Esophagus (tissue), 2 donors: ENCODE results near the gene INTS14. TPM values are rescaled to one million over a fixed set of nuclear protein-coding genes. Genes with fewer than 3 reads are reported as not detected.
"Not testable (repeated sequence)": the region's sequence is repeated elsewhere in the genome, so short reads cannot be mapped to it uniquely, and the experiment has no call there.

Experiments used
- H3K27ac ChIP-seq, 2 donors: one replicate each; pipeline ENCODE4 v1.5.1; 2013; ENCODE audit warnings: low read depth in 2 of 2, mild to moderate bottlenecking in 2 of 2, inconsistent platforms in 1 of 2, low read length in 1 of 2, moderate library complexity in 1 of 2
- H3K27me3 ChIP-seq, 2 donors: one replicate each; pipeline ENCODE4 v1.6.1; 2013; ENCODE audit warnings: low read length in 2 of 2, control low read depth in 1 of 2, mild to moderate bottlenecking in 1 of 2; ENCODE audit not compliant: insufficient read depth in 2 of 2, control insufficient read depth in 1 of 2
- H3K36me3 ChIP-seq, 2 donors: one replicate each; pipeline ENCODE4 v1.6.1; 2013; ENCODE audit warnings: low read length in 1 of 2; ENCODE audit not compliant: control insufficient read depth in 2 of 2, insufficient read depth in 2 of 2
- H3K4me1 ChIP-seq, 2 donors: one replicate each; pipeline ENCODE4 v1.6.1; 2013; ENCODE audit warnings: low read length in 1 of 2; ENCODE audit not compliant: control insufficient read depth in 2 of 2, insufficient read depth in 2 of 2
- H3K4me3 ChIP-seq, 2 donors: one replicate each; pipeline ENCODE4 v1.5.1; 2013; ENCODE audit warnings: low read length in 2 of 2, mild to moderate bottlenecking in 2 of 2, low read depth in 1 of 2, moderate library complexity in 1 of 2
- H3K9me3 ChIP-seq, 2 donors: one replicate each; pipeline ENCODE4 v1.6.1; 2013; ENCODE audit warnings: mild to moderate bottlenecking in 2 of 2, low read depth in 1 of 2, low read length in 1 of 2, moderate library complexity in 1 of 2; ENCODE audit not compliant: control insufficient read depth in 2 of 2, insufficient read depth in 1 of 2
- WGBS, 2 donors: extraction: QIAGEN DNeasy Blood & Tissue Kit; methylation state at CpG; one replicate each; pipeline ENCODE4 v1.1.7; 2013; 5-methylcytosine and 5-hydroxymethylcytosine counted together
- polyA plus RNA-seq, 2 donors: library from polyadenylated mRNA; stranded (reverse); fragments of 200-250 nt; gene quantifications; one replicate each; pipeline ENCODE4 v1.2.3, GENCODE V29; 2013
- donor health status: healthy with polysubstance abuse.
- donor health status: Bipolar disorder and iron deficiency.

INTS14 gene
- polyA plus RNA-seq, 2 donors, result 8.6 to 18.3 TPM

- 97 to 100% methylated on average over 1 of the region's 1 CpG for WGBS, 2 donors
- H3K27ac ChIP-seq, result no peak overlapping the region
- H3K36me3 ChIP-seq, result peaks cover 6 to 16% of the 10 kb centered on the region in 2 donors
Observed at GRCh38 chr15:65576664-65577063, 34.3 kb downstream of the INTS14 start.

DNA sequence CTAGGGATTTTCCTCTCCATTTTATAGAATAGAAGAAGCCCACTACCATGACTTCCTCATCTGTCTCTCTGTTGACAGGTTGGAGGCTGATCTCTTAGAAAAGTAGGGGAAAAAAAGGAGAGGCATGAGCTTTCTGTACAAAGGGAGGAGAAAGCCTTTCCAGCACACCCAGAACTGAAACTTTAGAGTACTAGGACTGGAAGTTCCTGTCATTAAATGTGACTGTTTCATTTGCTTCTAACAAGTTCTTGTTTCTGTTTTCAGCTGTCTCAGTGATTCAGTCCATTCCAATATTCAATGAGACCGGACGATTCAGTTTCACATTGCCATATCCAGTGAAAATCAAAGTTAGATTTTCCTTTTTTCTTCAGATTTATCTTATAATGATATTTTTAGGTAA is 39.0 kb downstream of the INTS14 start:
- no peaks in the 10 kb centered on the region for H3K4me1 ChIP-seq
- H3K36me3 ChIP-seq, result no peaks in the 10 kb centered on the region
- WGBS, 2 donors, result 83 to 89% methylated on average over 2 of the region's 2 CpGs
- no peak overlapping the region for H3K27ac ChIP-seq
- H3K4me3 ChIP-seq, result no peak overlapping the region
- no peaks in the 10 kb centered on the region for H3K27me3 ChIP-seq
- no peaks in the 10 kb centered on the region for H3K9me3 ChIP-seq

More at GRCh38 chr15:65576664-65577063, 34.3 kb downstream of the INTS14 start:
- no peaks in the 10 kb centered on the region for H3K27me3 ChIP-seq
- no peaks in the 10 kb centered on the region for H3K4me1 ChIP-seq
- no peaks in the 10 kb centered on the region for H3K9me3 ChIP-seq
- H3K4me3 ChIP-seq, result no peak overlapping the region

GRCh38 chr15:65569728-65570127 is 41.2 kb downstream of the INTS14 start:
- WGBS, 2 donors, result 49 to 57% methylated on average over 3 of the region's 3 CpGs

GRCh38 chr15:65561934-65562333 is 49.0 kb downstream of the INTS14 start:
- Histone ChIP-seq H3K4me3 (no peak overlapping the region), H3K36me3 (peaks cover 0 to 14% of the 10 kb centered on the region in 2 donors), H3K27ac (no peak overlapping the region), H3K4me1 (no peaks in the 10 kb centered on the region), H3K27me3 (no peaks in the 10 kb centered on the region), H3K9me3 (no peaks in the 10 kb centered on the region)
- WGBS, 2 donors, result 86 to 89% methylated on average over 6 of the region's 6 CpGs

More at GRCh38 chr15:65569728-65570127, 41.2 kb downstream of the INTS14 start:
- Histone ChIP-seq H3K36me3 (peaks cover 0 to 4% of the 10 kb centered on the region in 2 donors), H3K27me3 (no peaks in the 10 kb centered on the region), H3K4me3 (no peak overlapping the region), H3K9me3 (no peaks in the 10 kb centered on the region), H3K4me1 (no peaks in the 10 kb centered on the region), H3K27ac (no peak overlapping the region)

- Histone ChIP-seq H3K9me3 (no peaks in the 10 kb centered on the region), H3K27ac (no peak overlapping the region), H3K4me1 (no peaks in the 10 kb centered on the region), H3K4me3 (no peak overlapping the region), H3K36me3 (peaks cover 5 to 19% of the 10 kb centered on the region in 2 donors), H3K27me3 (no peaks in the 10 kb centered on the region)
Observed at GRCh38 chr15:65559941-65560340, 51.0 kb downstream of the INTS14 start.

DNA sequence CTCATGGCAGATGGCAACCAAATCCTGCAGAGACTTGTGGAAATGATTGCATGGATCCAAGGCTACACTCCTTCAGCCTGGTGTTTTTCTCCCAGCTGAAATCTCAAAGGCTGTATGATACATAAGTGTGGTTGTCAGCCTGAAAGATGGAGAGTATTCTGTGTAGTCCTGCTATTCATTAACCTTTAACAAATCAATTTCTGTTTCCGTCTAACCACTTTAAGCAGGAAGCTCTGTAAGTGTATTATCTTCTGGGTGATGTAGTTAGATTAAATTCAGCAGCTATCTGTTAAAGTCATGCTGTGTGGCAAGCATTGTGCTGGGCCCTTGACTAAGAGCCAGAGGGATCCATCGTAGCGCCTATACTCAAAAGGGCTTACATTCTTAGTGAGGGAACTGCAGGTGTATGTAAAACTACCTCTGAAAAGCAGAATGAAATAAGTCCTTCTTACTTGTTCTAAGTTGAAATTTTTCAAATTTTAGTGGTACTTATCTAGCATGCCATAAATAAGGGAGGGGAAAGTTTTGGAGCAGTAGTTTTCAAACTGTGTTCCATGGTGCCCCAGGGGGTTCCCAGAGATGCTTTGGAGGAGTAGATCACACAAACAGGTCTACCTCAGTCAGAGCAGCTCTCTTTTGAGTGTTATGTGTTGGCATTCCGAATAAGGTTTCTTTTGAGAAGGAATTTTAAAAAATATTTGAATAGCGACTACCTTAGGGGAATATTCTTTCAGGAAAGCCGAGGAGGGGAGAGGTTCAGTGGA is 51.8 kb downstream of the INTS14 start:
- WGBS, 2 donors, result 93 to 97% methylated on average over 6 of the region's 6 CpGs
- Histone ChIP-seq H3K36me3 (peaks cover 5 to 17% of the 10 kb centered on the region in 2 donors), H3K4me3 (no peak overlapping the region), H3K9me3 (no peaks in the 10 kb centered on the region), H3K27me3 (no peaks in the 10 kb centered on the region), H3K4me1 (no peaks in the 10 kb centered on the region), H3K27ac (no peak overlapping the region)

- H3K4me3 ChIP-seq, result no peak overlapping the region
- H3K36me3 ChIP-seq, result peaks cover 5 to 20% of the 10 kb centered on the region in 2 donors
- no peaks in the 10 kb centered on the region for H3K27me3 ChIP-seq
- H3K27ac ChIP-seq, result no peak overlapping the region
- WGBS, 2 donors, result 92% methylated on average over 5 of the region's 5 CpGs
- no peaks in the 10 kb centered on the region for H3K9me3 ChIP-seq
- no peaks in the 10 kb centered on the region for H3K4me1 ChIP-seq
Observed at GRCh38 chr15:65558336-65558735, 52.6 kb downstream of the INTS14 start.

DNA sequence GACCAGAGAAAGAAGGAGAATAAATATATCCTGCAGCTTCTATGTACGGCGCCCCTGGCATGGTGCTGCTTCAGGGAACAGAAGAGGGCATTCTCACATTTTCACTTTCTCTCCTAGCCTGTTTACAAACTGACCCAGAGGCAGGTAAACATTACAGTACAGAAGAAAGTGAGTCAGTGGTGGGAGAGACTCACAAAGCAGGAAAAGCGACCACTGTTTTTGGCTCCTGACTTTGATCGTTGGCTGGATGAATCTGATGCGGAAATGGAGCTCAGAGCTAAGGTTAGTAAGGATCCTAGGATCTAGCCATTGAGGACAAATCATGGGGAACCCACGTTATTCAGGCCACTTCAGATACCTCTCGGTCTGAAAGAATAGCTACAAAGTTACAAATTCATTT is 54.3 kb downstream of the INTS14 start:
- H3K4me3 ChIP-seq, result no peak overlapping the region
- H3K9me3 ChIP-seq, result no peaks in the 10 kb centered on the region
- H3K36me3 ChIP-seq, result peaks cover 5 to 16% of the 10 kb centered on the region in 2 donors
- no peaks in the 10 kb centered on the region for H3K27me3 ChIP-seq
- no peak overlapping the region for H3K27ac ChIP-seq
- no peaks in the 10 kb centered on the region for H3K4me1 ChIP-seq
- WGBS, 2 donors, result 94 to 96% methylated on average over 7 of the region's 7 CpGs

- no peaks in the 10 kb centered on the region for H3K27me3 ChIP-seq
- no peak overlapping the region for H3K4me3 ChIP-seq
- H3K4me1 ChIP-seq, result no peaks in the 10 kb centered on the region
- H3K36me3 ChIP-seq, result peaks cover 5 to 12% of the 10 kb centered on the region in 2 donors
- whole genome bisulfite sequencing, 2 donors, result 97% methylated on average over 3 of the region's 3 CpGs
- H3K27ac ChIP-seq, result no peak overlapping the region
- no peaks in the 10 kb centered on the region for H3K9me3 ChIP-seq
Observed at GRCh38 chr15:65553691-65554090, 57.2 kb downstream of the INTS14 start.

- peaks cover 5 to 11% of the 10 kb centered on the region in 2 donors for H3K36me3 ChIP-seq
- H3K27ac ChIP-seq, H3K9me3 ChIP-seq, H3K27me3 ChIP-seq, H3K4me1 ChIP-seq, H3K4me3 ChIP-seq: not testable (repeated sequence)
- WGBS, 2 donors, result 99 to 100% methylated on average over 4 of the region's 6 CpGs
Observed at GRCh38 chr15:65552851-65553250, 58.1 kb downstream of the INTS14 start.
